NCI-H510A (cell line): ENCODE results near the gene GRIK4.
"Not testable (repeated sequence)": the region's sequence is repeated elsewhere in the genome, so short reads cannot be mapped to it uniquely, and the experiment has no call there.

Source experiments
- DNase-seq: peaks from one replicate; lab custom pipeline; 2025; lab: John Stamatoyannopoulos, UW

Gene GRIK4

DNA sequence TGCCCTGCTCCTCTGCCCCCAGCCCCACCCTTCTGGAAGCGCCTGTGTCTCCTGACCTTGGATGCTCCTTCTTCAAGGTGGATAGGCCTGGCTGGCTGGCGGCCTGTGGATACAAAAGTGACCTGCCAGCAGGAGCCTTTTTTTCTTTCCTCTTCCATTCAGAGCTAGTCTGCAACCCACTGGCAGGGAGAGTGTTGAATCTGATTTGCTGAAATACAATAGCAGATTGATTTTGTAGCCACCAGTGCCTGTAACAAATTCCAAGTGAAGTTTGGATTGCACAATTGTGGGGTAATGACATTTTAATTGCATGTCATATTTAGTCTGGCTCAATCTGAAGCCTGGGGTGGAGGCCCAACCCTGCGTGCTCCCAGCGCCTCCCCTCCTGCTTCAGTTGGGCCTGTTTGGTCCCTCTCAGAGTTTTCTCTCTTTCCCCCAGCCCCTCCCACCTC, 97.2 kb downstream of the GRIK4 start:
- no peak for DNase-seq

DNA sequence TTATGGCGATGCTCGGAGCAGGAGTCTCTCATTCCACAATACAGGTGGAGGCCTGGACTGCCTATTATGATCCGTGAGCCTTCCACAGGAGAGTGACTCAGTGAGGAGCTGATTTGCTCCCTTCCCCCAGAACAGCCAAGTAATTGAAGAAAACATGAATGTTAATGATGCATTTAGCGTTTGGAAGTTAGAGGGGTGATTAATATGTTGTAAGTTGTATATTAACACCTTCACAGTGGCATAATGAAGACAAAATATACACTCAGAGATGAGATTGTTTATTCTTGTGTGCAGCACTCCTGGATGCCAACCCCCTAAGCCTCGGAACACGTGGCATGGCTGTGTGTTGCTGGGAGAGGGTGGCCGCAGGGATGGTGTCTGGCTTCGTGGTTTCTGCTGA, 98.6 kb downstream of the GRIK4 start:
- DNase-seq = no peak

DNA sequence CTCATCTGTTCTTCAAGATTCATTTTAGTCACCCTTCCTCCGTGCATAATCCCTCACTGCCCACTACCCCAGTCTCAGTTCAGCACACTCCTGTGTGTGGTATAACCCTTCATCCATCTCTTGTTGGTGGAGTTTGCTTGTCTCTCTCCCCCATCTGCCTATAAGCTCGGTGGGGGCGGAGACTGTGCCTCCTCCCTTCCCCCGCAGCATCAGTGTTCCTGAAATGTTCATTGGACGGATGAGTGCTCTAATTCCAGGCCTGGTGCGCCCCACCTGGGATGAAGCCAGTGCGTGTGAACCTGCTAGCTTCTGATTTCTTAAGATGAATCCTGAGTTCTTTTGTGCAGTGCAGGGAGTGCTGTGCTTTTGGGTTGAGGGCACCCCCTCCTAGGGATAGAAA, 100.0 kb downstream of the GRIK4 start:
- no peak for DNase-seq

DNA sequence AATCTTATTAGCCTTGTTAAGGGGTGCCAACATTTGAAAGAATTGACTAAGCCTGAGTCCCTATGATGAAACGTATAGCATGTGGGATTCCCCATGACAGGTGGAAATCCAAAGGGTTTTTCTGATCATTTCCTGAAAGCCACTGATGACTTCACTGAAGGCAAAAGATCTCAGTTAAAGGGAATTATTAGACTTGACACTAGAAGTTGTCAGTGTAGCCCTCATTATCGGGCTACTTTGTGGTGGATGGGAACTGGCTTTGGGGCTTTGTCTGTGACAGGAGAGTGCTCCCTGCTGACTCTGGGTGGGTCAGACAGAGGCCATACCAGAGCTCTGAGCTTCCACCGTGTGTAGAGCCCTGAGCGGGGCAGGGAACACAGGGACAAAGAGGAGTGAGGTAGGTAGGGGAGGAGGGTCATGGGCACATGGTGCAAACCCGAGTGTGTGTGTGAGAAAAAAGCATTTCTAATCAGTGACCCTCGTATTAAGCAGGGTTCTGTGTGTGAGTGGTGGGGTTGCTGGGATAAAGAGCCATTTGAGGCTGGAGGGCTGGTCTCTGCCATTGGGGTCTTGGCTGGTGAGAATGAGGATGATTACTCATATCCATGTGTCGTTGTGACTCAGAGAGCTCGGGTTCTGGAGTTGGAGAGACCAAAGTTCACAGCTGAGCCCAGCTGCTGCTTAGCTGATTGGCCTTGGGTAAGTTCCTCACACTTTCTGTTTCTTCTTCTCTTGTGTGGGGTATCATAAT, 101.1 kb downstream of the GRIK4 start:
- DNase-seq = no peak

DNA sequence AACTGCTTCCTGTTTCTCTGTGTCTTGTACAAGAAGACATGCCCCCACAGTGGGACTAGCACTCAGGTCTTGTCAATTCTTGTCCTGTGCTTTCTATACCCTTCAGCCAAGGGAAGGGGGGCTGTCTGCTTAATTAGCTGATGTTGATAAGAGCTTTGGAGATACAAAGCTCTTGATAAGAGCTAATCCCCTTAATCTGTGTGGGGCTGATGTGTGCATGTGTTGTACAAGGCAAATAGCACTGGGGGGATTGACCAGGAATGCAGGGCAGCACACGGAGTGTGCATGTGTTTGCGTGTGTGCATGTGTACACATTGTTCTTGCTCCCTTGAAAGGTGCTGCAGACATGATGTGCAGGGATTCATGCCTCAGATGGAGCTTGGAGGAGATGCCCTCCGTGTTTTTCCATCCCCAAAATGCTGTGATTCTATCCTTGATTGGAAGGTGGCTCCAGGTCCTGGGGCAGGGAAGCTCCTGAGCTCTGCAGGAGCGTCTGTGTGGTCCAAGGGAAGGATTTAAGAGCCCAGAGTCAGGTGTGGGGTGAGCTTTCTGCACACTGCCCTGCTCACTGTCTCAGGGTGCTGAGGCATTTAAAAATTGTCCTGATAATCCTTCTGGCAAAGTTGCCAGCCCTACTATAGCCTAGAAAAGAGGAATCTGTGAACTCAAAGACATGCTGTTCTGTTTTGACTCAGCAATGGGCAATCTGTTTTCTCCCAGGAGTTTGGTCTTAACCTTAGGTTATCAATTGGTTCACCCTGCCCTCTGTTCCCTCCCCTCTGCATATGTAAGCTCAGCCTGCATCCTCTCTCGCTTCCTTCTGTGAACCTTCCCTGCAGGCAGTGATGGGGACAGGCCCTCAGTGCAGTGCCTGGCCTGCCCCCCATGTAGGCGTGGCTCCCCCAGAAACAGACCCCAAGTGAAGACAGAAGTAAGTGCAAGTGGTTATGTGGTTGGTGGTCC, 102.0 kb downstream of the GRIK4 start:
- DNase-seq = no peak

DNA sequence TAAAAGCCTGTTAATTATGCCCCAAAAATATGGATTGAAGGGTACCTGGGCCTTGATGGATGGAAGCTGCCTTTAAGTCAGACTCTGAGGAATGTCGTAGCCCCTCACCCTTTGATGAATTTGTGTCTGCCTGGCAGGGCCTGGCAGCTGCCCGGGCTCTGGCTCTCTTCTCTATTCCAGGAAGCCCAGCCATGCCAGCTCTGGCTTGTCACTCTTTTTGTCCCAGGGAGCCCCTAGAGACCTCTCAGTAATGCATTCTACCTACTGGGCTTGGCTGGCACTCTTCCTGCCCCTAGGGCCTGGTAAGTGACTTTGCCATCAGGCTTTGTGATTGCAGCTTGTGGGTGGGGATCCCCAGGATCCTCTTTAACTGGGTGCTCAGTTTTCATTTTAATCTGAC, 103.8 kb downstream of the GRIK4 start:
- DNase-seq = no peak

DNA sequence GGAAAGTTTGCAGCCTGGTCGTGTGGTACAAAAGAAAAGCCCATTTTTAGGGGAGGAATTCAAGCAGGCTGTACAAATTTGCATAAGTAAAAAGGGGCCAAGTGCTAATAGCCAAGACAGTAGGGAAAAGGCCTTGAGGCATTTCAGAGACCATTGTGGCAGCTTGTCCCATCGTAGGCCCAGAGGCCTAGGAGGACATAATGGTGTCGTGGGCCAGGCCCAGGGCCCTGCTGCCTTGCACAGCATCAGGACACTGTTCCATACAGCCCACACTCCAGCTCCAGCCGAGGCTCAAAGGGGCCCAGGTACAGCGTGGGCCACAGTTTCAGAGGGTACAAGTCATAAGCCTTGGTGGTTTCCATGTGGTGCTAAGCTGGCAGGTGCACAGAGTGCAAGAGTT, 106.9 kb downstream of the GRIK4 start:
- no peak for DNase-seq

DNA sequence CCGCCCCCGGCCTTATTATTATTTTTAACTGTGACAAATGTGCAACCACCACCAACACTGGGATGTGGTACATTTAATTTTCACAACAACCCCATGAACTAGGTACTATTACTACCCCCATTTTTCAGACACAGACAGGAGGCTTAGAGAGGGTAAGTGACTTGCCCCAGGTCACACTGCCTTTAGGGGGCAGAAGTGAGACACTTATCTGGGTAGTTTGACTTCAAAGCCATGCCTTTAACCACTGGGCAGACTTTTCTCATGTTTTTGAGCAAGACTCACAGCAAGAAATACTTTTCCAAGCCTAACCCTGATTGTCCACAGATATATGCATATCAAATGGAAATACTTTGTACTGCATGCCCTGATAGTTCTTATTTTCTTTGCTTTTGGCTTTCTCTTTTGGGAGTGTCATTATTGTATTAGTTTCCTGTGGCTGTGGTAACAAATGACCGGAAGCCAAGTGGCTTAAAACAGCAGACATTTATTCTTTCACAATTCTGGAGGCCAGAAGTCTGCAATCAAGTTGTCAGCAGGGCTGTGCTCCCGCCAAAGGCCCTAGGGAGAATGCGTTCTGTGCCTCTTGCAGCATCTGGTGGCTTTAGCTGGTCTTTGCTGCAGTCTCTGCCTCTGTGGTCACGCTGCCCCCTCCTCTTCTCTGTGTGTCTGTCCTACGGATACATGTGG, 110.8 kb downstream of the GRIK4 start:
- DNase-seq = no peak

DNA sequence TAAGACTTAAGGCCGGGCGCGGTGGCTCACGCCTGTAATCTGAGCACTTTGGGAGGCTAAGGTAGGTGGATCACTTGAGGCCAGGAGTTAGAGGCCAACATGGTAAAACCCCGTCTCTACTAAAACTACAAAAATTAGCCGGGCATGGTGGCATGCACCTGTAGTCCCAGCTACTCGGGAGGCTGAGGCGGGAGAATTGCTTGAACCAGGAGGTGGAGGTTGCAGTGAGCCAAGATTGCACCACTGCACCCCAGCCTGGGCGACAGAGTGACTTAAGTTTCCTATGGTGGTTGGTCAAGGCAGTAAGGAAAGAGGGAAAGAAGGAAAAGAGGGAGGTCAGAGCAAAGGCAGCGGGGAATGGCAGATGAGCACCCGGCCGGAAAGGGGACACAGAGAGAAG, 113.4 kb downstream of the GRIK4 start:
- DNase-seq = not testable (repeated sequence)

DNA sequence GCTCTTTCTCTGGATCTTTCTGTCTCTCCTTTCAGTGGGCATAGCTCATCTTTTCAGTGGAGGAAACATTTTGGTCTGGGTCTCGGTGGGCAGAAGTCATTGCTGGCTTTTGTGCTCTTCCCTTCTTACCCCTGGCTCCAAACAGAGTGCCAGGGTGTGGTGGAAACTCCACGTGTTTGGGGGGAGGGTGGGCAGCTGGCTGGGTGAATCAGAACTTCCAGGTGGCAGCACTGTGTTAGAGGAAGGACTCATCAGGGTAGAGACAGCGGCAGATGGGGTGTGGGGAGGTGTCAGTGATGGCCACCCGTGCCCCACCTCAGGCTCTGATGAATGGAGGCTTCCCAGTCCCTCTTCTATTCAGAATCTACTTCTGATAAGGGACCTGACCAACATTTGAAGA, 114.0 kb downstream of the GRIK4 start:
- DNase-seq = no peak

DNA sequence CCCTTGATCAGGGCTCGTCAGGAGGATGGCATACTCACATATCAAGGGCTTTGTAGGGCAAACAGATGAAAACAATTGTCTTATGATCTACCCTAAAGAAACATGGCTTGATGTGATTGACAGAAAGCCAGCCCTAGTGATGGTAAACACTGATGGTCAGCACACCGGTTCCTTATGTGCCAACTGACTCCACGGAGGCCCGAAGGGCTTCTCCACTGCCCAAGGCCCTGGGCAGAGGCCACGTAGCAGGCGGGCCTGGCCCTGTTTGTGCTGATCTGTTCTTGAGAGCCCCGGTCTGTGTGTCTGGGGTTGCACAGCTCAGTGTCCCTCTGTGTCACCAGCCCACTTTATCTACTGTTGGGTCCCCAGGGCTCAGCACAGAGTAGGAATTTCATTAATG, 115.2 kb downstream of the GRIK4 start:
- no peak for DNase-seq

DNA sequence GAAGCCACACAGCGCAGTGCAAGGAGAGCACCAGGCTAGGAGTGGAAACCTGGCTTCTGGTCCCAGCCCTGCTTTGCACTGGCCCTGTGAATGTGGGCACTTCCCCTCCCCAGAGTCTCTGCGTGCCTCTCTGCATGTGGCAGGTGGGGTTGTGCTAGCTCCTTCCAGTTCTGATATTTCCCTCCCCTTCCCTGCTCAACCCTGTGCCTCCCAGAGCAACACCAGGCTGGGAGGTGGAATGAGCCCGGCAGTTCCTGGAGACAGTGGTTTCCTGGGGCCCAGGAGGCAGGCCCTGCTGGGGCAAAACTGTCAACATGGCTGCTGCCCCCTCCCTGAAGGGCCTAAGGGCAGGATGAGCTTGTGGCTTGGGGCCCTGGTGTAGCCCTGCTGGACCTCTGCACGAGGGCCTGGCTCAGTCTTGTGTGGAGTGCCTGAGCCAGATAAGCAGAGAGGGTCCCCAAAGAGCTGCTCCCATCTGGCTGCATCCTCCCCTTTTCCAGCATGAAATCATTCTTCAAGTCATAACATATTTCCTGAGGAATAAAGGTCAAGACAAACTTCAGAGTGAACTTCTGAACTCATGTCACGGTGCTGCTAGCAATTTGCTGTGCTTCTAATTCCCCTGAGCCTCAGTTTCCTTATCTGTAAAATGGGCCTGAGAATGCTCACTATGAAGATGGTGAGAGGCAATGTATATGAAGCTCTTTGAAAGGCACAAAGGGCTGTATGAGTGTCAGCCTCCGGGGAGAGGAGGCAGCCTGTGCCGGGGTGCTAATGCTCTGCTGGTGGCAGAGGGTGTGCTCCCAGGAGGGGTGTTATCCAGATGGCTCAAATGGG, 116.0 kb downstream of the GRIK4 start:
- DNase-seq = no peak

DNA sequence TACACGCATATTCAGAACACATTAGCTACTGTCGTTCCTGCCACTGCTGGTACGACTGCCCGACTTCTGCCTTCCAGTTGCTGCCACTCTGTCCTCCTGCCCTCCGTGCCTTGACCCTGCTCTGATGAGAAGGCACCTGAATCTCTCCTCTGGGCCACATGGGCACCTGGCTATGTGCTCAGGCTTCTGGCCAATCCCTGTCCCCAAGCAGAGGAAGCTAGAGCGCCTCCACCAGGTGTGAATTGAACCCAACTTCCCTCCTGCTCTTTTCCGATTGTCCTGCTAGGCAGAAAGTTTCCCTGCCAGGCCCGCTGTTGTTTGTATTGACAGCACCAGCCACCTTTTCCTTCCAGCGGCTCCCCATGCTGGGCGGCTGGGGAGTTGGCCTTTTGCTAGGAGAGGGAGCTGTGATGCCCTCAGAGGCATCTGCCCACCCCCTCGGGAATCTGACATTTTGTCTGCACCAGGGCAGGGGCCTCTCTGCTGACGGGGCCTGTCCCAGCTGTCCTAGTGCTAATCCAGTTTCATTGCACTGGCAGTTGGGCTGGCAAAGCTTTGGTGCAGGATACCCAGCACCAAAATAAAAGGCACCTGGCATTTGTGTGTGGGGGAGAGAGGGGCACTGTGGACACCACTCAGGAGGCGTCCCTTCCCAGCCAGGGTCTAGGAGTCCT, 118.0 kb downstream of the GRIK4 start:
- DNase-seq = no peak

DNA sequence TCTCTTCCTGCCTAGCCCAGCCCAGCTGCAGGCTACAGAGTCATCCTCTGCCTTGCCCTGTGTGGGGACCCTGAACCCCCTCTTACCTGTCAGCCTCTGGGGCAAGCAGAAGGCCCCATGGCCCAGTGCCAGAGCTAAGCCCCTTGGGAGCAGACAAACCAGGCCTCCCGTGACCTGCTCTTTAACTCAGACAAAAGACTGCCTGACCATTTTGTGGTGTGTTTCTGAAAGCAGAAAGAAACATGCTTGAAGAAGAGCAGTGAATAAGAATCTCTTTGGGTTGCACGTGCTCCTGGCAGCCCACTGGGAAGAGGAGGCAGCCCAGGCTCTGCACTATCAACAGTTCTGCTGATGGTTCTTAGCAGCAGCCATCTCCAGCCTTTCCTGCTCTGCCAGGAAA, 118.6 kb downstream of the GRIK4 start:
- DNase-seq = no peak

DNA sequence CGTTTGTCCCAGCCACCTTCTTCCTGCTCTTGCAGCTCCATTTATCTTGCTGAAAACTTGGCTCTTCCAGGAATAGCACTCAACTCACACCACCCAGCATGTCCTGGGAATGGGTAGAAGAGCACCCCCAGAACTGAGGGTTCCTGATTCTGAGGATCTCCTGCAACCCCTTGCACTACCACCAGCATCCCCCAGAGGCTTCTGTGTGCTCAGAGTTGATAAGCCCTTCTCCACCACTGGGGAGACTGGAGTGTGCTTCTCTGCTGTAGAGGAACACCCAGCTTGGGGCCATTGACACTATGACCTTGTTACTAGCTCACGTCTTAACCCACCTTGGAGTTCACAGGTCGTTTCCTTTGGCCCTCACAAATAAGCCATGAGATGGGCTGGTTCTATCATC, 121.0 kb downstream of the GRIK4 start:
- no peak for DNase-seq

DNA sequence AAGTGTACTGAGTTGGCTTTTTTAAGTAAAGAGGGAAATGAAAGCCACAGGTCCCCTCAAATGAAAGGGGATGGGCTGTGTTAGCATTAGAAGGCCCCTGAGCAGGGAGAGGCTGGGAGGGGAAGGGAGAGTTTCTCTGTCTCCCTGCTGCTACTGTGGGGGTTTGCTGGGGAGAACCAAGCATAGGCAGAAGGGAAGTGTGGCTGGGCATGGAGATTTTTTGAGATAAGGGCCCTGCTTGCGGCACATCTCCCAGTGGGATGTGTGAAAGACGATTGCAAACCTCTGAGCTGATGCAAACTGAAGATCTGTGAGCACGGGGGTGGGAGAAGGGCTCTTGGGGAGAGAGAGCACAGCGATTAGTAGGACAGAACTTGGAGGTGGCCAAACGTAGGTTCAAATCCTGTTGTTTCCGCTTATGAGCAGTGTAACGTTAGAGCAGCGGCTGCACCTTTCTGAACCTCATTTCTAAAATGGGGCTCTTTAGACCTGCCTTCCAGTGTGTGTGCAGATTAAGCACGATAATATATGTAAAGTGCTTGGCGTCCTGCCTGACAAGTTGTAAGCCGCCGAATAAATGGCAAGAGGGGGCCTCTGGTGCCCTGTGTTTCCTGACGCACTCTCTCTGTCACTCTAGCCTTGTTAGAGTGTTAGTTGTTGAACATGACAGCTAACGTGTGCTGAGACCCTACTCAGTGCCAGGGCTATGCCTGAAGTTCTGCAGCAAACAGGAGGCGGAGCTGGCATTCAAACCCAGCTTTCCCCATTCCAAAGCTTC, 122.3 kb downstream of the GRIK4 start:
- no peak for DNase-seq

DNA sequence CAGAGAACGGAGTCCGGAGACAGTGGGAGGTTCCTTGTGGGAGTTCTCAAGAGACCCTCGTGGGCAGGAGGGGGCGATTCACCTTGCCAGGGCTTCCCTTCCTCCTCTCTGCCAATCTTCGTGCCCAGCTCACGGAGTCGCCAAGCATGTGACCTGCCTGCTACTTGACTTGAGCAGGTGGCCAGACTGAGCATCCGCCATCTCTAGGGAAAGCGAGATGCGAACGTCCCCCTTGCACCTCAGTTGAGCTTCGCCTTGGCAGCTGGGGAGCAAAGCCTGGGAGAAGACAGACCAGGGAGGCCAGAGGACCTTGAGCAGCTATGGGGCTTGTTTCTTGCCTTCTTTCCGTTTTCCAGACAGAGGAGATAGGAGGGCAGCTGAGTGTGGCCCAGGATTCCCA, 123.2 kb downstream of the GRIK4 start:
- no peak for DNase-seq

DNA sequence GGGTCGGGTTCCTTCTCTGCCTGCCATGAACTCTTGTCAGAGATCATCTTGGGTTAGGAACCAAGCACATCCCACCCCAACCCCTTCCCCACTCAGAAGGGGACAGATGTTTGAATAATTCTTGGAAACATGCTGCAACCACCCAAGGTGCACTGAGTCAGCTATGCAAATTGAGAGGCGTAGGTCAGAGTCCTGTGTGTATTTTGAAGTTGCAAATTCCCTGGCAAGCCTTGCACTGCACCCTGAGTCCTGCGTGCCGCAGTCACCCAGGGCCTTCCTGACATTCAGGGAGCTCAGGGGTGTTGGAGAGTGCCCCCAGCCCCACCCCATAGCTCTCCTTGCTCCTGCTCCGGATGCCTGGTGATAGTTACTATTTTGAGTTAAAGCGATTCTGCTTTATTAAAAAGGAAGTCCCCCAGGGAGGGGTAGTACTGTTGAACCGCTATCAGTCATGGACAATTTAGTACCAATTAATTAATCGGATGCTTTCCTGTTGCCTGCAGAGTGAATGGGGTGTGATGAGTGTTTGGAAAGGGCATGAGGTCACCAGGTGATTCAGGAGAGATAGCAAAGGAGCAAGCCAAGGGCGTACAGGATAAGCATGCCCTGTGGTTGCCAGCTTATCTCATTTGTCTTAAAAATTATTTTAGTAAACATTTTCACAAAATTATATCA, 123.7 kb downstream of the GRIK4 start:
- DNase-seq = no peak

DNA sequence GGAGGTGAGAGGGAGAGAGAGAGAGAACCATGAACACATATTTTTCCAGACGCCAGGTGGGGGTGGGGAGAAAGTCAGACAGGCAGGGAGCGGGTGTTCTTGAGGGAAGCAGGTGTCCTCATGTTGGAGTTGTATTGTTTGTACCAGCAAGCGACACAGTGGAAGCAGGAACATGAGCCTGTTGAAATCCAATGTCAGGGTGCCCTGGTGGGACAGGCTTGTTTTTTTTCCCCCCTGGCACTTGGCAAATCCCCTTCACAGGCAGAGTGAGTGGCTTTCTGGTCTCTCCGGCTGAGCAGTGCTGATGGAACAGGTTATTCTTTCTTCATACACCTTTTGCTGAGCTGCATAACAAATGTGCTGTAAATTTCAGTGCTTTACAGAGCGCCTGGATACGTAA, 125.6 kb downstream of the GRIK4 start:
- DNase-seq = no peak
